GM12872 (cell line): ENCODE data around the gene CSTPP1.

Experiments used
- TF ChIP-seq, protein P1 (sequence below): IDR thresholded peaks from 3 replicates; pipeline ENCODE4 v1.5.1; 2011; ENCODE audit warnings: low read depth, mild to moderate bottlenecking, low read length, moderate library complexity; ENCODE audit not compliant: insufficient read depth

CSTPP1 gene

GRCh38 chr11:47071791-47072261 is 135.3 kb downstream of the CSTPP1 start:
- TF ChIP-seq, protein P1, sequence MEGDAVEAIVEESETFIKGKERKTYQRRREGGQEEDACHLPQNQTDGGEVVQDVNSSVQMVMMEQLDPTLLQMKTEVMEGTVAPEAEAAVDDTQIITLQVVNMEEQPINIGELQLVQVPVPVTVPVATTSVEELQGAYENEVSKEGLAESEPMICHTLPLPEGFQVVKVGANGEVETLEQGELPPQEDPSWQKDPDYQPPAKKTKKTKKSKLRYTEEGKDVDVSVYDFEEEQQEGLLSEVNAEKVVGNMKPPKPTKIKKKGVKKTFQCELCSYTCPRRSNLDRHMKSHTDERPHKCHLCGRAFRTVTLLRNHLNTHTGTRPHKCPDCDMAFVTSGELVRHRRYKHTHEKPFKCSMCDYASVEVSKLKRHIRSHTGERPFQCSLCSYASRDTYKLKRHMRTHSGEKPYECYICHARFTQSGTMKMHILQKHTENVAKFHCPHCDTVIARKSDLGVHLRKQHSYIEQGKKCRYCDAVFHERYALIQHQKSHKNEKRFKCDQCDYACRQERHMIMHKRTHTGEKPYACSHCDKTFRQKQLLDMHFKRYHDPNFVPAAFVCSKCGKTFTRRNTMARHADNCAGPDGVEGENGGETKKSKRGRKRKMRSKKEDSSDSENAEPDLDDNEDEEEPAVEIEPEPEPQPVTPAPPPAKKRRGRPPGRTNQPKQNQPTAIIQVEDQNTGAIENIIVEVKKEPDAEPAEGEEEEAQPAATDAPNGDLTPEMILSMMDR, result no peak

DNA sequence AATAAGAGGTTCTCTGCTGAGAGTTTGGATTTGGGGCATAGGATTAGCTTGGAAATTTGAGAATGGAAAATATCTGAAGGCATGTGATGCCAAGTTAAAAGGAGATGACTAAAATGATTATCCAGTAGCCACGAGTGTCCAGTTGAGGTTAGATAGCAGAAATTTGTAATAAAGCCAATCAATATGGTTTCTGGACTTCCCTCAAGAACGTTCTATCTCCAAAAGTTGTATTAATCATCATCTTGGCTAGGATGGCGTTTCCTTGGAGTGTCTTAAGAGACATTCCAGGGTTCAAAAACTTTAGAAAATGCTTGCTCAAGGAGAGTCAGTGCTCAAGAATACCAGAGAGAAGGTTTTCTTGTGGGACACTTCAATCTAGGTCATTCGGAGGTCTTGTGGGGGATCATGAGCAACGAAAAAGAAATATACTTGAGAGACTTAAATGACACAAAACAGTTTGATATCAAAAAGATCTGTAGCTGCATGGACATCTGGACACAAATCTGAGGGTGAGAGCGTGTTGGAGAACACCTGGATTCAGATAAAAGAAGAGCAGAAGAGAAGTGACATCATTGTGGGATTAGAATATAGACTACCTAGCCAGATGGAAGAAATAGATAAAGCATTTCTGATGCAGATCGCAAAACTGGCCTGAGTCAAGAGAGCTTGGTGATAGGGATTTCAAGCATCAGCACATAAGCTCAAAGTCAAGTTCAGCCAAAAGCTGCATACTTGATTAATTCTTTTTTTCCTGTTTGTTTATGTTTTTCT is 142.4 kb downstream of the CSTPP1 start:
- TF ChIP-seq, protein P1, result no peak

DNA sequence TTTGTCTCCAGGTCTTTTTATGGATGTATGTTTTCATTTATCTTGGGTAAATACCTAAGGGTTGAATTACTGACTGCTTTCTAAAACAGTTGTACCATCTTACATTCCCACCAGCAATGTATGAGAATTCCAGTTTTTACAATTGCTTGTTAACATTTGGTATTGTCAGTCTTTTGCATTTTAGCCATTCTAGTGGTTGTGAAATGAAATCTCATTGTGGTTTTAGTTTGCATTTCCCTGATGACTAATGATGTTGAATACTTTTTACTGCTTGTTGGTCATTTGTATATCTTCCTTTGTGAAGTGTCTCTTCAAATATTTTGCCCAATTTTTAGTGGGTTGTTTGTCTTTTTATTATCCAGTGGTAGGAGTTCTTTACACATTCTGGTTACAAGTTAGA is 147.4 kb downstream of the CSTPP1 start:
- TF ChIP-seq, protein P1, result no peak

DNA sequence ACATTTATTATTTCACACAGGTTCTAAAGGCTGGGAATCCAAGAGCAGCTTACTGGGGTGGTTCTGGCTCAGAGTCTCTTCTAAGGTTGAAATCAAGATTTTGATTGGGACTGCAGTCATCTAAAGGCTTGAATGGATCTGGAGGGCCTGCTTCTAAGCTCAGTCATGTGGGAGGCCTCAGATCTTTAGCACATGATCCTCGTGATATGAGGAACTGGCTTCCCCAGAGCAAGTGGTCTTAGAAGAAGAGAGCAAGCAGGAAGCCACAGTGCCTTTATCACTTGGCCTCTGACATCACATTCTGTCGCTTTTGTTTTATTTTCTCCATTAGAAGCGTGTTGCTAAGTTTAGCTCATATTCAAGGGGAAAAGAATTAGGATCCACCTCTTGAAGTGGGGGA is 151.2 kb downstream of the CSTPP1 start:
- TF ChIP-seq, protein P1, result no peak

- TF ChIP-seq, protein P1, result no peak
These were observed 157.0 kb downstream of the CSTPP1 start for GRCh38 chr11:47093541-47093940.

DNA sequence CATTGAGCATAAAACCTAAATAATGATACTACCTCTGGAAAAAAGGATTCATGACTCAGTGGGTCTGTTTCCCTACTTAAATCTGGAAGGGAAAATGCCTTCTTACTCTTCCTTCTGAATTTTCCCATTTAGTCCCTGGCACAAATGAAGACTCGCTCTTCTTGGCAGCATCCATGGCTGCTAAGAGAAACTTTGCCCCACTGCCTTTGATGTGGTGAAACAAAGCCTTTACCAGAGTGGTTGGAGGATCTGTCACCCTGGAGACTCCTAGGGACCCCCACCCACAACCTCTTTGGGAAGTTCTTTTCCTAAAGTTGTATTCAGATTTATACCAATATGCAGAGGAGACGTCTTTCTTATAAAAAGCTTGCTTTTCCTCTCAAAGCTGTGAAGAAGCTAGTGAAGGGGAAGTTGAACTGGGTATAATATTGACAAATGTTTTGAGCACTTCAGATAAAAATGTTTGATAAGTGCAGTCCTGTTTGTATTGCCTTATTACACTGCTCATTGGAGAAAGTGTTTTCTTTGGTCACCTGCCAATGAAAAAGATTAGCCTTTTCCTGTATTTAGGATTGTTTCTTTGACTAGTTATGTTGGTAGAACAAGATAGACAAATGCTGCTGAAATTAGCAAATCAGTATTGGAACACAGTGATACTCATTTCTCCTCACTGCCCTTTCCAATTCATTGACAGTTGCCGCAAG is 162.8 kb downstream of the CSTPP1 start:
- TF ChIP-seq, protein P1, result no peak

GRCh38 chr11:47099918-47100315 is 163.4 kb downstream of the CSTPP1 start:
- TF ChIP-seq, protein P1, result no peak
